ENCODE data around the gene CRTC1.
"Not testable (repeated sequence)": the region's sequence is repeated elsewhere in the genome, so short reads cannot be mapped to it uniquely, and the experiment has no call there.

Gene CRTC1

DNA sequence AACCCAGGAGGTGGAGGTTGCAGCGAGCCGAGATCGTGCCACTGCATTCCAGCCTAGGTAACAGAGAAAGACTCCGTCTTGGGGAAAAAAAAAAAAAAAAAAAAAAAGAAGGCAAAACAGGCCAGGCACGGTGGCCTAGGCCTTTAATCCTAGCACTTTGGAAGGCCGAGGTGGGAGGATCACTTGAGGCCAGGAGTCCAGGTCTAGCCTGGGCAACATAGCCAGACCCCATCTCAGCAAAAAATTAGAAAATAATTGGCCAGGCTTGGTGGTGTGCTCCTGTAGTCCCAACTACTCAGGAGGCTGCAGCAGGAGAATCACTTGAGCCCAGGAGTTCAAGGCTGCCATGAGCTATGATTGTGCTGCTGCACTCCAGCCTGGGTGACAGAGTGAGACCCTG, 43.4 kb downstream of the CRTC1 start:
- no peak for DNase-seq (ENCODE audit: low read depth in 2 of 2)

DNA sequence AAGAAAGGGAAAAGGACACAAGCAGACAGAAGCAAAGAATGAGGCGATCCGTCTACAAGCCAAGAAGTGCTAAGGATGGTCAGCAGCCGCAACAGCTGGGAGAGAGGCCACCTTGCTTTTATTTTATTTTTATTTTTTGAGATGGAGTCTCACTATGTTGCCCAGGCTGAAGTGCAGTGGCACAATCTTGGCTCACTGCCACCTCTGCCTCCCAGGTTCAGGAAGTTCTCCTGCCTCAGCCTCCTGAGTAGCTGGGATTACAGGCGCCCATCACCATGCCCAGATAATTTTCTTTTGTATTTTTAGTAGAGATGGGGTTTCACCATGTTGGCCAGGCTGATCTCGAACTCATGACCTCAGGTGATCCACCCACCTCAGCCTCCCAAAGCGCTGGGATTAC, 44.1 kb downstream of the CRTC1 start:
- not testable (repeated sequence) for DNase-seq (ENCODE audit: low read depth in 2 of 2)

DNA sequence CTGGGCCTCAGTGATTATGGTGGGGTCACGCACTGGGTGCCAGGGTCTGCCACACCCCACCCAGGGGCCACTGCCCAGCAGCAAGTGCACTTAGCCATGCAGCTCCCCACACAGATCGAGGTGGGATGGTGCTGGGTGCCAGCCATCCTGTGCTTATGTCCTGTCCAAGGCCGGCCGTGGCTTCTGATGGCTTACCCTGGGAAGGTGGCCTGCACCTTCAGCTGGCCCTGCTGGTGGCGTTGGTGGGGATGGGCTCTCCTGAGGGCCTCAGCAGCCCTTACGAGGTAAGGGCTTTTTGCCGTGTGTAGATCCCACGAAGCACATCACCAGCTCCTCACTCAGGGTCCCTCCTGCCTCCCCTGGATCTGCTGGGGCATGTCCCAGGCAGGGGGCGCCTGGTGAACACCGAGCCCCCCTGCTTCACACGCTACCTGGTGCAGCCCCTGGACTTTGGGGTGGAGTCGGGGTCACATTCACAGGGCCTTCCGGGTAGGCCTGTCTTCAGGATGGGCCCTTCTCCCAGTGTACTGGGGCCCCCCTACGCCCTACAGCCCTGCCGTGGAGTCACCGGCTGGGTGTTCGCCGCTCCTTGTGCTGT, 46.6 kb downstream of the CRTC1 start:
- DNase-seq (ENCODE audit: low read depth in 2 of 2), result no peak

DNA sequence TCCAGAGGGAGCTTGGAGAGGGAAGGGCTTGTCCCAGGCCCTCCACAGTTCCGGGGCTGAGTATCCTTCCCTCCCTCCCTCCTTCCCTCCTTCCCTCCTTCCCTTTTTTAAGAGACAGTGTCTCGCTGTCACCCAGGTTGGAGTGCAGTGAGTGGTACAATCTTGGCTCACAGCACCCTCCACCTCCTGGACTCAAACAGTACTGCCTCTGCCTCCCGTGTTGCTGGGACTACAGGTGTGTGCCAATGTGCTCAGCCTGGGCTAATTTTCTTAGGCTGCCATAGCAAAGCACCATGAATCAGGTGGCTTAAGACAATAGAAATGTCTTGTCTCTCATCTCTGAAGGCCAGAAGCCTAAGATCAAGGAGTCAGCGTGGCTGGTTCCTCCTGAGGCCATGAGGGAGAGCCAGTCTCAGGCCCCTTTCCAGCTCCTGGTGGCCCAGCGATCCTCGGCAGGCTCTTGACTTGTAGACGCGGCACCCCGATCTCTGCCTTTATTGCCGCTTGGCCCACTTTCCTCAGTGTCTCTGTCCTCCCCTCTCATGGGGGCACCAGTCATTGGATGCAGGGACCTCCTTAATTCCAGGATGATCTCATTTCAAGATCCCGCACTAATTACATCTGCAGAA, 47.5 kb downstream of the CRTC1 start:
- no peak for DNase-seq (ENCODE audit: low read depth in 2 of 2)

DNA sequence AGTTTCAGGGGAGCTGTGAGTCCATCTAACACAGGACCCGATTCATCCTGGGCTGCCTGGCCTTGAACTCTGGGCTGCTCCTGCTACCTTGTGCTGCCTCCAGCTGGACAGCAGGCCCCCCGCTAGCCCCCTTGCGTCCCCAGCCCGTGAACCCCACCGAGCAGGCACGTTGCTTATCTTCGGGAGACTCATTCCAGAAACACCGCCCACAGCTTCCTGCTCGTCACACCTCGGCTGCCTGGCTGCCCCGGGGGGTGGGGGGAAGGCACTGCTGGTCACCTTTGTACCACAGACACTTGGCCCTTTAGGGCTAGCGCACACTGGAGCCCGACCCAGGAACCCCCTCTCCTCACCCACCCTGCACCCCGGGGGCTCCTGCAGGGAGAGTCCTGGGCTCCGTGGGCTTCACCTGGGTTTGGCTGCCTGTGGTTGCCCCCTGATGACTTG, 48.1 kb downstream of the CRTC1 start:
- no peak for DNase-seq (ENCODE audit: low read depth in 2 of 2)

DNA sequence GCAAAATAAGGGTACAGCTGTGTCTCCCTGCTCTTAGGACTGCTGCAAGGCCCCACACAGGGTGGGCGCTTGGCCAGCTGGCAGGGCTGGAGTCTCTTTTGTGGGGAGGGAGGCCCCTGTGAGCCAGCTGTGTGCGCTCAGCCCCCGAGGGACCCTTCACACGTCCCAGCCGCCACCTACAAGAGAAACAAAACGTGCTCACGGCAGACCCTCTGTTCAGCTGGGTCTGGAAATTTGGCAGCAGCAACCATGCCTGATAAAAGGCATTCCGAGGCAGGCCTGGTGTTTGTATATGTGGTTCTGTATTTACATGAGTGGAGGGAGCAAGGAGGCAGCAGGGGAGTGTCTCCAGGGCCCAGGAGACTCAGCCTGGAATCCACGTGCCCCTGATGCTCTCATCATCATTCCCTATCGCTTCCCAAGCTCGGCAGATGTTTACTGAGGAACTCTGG, 49.7 kb downstream of the CRTC1 start:
- no peak for DNase-seq (ENCODE audit: low read depth in 2 of 2)

DNA sequence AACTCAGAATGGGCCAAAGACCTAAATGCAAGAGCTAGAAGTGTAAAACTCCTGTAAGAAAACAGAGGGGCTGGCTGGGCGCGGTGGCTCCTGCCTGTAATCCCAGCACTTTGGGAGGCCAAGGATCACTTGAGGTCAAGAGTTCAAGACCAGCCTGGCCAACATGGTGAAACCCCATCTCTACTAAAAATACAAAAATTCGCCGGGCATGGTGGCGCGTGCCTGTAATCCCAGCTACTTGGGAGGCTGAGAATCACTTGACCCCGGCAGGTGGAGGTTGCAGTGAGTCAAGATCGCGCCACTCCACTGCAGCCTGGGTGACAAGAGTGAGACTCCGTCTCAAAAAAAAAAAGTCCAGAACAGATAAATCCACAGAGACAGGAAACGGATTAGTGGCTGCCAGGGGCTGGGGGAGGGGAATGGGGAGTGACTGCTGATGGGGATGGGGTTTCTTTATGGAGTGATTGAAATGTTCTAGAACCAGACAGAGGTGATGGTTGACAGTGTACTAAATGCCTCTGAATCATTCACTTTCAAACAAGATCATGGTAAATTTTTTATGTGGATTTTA, 50.4 kb downstream of the CRTC1 start:
- DNase-seq (ENCODE audit: low read depth in 2 of 2), result not testable (repeated sequence)

DNA sequence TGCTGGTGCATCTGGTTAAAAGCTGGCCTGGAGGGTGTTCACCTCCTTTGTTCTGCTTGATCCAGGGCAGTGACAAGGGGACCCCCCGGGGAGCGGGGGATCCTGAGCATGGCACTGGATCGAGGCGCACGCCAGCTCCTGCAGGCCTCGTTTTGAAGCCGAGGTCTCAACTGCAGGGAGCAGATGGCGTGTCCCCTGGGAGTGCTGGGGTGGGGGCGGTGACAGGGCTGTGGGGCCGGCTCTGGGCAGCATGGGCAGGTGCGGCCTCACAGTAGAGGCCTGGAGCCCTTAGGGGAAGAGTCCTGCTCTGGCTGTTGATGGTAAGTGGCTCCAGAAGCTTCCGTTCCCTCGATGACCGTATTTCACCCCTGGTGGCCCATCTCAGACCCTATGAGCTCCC, 51.8 kb downstream of the CRTC1 start:
- no peak for DNase-seq (ENCODE audit: low read depth in 2 of 2)

DNA sequence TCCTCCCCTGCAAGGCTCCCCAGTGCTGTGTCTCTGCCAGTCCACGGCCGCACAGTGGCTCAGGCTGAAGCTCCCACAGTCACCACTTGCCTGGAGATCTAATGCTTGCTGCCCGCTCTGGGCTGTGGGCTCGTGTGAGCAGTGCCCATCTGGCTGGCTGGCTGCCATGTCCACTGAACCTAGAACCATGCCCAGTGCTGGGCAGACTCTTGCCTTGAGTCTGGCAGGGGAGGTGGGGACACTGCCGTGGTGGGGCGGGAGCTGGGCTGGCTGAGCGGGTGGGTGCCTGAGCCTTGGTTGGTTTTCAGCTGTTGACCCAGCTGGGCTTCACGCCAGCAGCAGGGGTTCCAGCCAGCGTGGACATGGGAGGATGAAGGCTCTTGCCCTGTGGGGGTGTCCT, 52.3 kb downstream of the CRTC1 start:
- DNase-seq (ENCODE audit: low read depth in 2 of 2), result no peak

DNA sequence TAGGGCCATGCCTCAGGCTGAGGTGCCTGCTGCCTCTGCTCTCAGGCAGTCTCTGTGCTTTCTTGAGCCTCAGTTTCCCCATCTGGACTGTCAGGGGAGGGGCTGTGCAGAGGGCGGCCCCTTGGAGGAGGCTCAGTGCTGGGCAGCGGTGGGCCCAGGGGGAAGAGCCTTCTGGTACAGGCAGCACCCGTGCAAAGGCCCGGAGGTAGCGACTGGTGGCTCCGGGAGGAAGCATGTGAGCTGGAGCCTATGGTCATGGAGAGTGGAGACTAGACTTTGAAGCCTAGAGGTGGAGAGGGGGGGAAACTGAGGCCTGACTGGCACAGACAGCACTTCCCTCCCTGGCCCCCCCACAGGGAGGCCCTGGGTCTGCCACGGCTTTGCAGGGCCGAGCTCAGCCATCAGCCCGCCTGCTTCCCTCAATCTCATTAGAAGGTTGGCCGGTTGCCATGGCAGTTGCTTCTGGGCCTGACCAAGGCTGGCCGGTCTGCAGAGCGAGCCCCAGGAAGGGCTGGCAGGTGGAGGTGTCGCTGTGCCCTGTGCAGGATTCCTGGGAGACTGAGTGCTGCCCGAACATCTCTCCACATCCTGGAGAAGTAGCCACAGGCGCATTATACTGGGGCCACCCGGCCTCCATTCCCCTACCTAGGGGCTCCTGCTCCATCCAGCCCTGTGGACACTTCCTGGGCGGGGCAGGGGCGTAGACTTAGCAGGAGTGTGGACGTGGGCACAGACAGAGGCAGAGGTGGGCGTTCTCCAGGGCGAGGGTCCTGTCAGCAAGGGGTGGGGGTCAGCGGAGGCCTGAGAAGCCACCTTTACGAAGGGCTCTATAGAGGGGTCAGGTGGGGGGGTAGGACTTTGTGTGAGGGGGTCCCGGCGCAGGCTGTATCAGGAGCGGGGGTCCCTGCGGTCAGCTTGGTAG, 53.2 kb downstream of the CRTC1 start:
- no peak for DNase-seq (ENCODE audit: low read depth in 2 of 2)

DNA sequence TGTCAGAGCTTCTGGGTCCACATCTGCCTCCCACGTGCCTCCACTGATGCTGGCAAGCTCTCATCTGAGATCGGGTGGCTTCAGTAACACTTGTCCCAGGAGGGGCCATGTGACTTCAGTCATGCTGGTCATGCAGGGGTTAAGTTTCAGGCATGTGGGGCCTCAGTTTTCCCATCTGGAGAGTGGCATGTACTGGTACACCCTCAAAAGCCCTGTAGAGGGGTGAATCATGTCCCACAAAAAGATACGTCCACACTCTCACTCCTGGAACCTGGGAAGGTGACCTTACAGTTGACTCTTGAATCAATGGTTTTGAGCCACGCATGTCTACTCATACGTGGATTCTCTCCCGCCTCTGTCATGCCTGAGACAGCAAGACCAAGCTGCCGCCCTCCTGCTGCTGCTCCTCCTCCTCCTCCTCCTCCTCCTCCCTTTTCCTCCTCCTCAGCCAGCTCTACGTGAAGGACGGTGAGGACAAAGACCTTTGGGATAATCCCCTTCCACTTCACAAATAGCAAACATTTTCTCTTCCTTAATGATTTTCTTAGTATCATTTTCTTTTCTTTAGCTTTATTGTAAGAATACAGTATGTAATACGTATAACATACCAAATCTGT, 54.0 kb downstream of the CRTC1 start:
- no peak for DNase-seq (ENCODE audit: low read depth in 2 of 2)

DNA sequence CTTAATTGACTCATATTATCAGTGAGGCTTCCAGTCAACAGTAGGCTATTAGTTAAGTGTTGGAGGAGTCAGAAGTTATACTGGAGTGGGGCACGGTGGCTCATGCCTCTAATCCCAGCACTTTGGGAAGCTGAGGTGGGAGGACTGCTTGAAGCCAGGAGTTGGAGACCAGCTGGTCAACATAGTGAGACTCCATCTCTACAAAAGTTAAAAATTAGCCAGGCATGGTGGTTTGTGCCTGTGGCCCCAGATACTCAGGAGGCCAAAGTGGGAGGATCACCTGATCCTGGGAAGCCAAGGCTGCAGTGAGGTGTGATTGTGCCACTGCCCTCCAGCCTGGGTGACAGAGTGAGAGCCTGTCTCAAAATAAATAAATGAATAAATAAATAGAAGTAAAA, 54.5 kb downstream of the CRTC1 start:
- no peak for DNase-seq (ENCODE audit: low read depth in 2 of 2)

DNA sequence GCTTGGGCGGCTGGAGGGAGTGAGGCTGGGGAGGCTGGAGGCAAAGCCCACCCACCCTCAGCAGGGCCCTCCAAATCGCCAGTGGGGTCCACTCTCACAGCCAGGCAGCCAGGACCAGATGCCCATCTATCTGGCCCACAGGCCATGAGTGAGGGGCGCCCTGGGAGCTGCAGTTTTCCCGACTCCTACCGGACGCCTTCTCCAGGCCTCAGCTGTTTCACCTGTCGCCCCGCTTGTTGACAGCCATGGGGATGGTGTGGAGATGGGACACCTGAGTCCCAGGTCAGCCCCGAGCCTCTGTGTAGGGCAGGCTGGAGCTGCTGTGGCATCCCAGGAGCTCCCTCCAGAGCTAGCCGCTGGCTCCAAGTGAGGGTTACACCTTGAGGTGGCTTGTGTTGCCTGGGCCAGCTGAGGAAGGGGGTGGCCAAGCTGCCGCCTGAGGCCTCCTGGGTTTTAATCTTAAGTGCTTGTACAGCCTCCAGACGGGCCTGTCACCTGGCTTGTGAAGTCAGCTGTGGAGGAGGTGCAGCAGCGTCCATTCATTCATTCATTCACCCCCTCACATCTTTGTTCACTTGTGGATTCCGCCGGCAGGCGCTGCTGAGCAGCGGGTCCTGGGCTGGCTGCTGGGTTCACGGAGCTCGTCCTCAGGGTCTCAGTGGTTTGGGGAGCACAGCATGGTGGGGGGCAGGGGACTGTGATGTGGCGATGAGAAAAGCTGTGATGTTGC, 55.6 kb downstream of the CRTC1 start:
- no peak for DNase-seq (ENCODE audit: low read depth in 2 of 2)

DNA sequence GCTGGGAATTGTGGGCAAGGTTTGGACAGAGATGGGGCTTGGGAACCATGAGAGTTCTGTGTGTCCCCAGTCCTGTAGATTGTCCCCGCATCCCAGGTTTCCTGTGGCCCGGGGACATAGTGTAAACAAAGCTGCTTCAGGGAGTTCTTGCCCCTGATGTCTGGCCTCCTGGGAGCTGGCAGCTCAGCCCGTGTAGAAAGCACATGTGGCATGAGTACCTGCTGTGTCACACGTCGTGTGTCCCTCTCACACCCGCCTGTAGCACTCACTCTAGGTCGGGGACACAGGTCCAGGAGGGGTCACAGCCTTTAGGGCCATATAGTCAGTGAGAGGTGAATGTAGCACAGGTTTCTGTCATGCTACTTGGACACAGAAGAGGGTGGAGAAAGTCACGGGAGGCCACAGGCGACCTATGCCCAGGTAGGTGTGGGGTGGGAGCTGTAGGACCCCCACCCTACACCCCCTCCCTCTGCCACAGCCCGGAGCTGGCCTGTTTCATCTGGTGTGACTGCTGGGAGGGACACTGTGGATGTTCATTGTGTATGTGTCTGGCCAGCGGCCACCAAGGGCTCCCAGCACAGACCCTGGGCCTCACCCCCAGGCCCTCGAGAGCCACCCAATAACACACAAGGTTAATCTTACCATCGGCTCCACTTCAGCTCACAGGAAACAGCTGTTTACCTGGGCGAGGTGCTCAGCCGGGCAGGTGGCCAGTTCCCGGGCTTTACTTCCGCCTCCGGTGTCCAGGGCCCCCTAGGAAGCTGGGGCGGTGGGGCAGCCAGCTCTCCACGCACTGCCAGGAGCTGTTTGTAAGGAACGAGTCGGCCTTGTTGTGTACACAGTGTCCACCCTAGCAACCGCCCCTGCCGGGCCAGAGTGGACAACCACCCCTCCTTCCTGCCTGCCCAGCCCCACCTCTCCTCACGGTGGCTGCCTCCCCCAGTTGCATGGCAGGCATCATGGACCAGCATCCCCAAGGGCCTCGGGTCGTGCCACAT, 57.9 kb downstream of the CRTC1 start:
- no peak for DNase-seq (ENCODE audit: low read depth in 2 of 2)

DNA sequence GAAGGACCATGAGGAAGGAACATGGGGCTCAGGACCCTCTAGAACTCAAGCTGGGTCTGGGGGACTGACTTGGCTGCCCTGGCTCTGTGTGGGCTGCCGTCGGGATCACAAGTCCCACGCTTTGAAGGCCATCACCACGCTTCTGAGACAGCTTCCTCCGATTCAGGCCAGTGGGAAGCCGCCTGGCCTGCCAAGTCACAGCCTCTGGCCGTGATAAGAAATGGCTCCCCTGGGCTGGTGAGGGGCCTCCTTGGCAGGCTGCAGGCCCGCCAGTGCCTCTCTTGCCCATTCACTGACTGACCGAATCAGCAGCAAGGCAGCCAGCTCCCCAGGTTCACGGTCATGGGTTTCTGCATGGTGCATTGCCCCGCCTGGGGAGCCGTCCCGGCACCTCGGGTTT, 58.8 kb downstream of the CRTC1 start:
- DNase-seq (ENCODE audit: low read depth in 2 of 2), result no peak

DNA sequence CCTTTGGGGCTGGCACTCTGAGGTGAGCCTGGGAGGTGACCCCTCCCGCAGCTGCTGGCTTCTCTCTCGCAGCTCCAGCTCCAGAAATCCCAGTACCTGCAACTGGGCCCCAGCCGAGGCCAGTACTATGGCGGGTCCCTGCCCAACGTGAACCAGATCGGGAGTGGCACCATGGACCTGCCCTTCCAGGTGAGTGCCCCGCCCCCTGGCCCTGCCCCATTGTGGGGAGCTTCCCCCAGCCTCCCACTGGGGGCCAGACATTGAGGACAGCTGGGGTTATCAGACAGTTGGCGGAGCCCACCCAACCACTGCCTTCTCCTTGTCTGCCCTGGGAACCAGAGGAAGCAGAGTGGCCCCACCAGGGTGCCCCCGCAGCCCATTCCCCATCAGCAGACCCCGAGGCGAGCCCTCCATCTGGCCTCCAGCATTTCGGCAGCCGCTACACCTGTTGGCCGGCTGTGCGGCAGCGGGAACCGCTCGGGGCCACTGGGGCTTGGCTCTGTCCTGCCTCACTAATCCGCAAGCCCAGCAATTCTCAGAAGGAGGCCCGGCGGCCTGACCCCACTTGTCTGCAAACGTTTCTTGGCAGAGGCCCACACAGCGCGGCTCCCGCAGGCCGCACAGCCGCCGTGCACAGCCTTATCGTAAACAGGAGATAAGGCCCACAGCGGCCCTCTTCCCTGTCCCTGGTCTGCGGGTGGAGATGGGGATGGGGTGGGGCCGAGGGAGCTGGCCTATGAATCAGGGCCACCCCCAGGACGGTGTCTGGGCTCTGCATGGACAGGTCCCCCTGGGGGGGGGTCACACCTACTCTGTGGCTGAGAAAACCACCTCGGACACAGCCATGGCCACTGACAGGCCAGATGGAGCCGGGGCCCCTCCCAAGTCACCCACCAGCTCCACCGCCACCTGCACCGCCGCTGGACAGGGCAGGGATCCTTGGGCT, 59.6 kb downstream of the CRTC1 start:
- DNase-seq (ENCODE audit: low read depth in 2 of 2), result no peak

DNA sequence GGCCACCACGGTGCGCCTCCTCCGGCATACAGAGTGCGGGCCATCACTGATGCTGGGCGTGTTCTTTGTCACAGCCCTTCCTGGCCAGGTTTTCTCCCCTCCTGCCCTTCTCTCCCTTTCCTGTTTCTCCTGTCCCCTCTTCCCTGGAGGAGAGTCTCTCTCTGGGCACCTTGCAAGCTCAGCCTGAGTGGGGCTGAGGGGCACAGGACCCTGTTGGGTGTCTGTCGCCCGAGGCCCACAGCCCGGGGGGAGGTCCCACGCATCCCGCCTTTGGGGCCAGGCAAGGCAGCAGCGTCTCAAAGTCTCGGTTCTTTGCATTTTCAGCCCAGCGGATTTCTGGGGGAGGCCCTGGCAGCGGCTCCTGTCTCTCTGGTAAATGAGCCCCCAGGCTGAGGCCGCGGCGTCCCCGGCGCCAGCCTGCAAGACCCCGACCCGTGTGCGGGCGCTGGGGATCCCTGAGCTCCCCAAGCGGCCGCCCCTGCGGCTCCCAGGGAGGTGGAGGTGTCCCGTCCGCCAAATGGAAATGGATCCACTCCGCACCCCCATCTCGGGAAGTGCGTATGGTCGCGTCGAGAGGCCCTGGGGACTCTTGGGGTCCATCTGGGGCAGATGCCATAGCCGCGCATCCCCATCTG, 60.4 kb downstream of the CRTC1 start:
- no peak for DNase-seq (ENCODE audit: low read depth in 2 of 2)

DNA sequence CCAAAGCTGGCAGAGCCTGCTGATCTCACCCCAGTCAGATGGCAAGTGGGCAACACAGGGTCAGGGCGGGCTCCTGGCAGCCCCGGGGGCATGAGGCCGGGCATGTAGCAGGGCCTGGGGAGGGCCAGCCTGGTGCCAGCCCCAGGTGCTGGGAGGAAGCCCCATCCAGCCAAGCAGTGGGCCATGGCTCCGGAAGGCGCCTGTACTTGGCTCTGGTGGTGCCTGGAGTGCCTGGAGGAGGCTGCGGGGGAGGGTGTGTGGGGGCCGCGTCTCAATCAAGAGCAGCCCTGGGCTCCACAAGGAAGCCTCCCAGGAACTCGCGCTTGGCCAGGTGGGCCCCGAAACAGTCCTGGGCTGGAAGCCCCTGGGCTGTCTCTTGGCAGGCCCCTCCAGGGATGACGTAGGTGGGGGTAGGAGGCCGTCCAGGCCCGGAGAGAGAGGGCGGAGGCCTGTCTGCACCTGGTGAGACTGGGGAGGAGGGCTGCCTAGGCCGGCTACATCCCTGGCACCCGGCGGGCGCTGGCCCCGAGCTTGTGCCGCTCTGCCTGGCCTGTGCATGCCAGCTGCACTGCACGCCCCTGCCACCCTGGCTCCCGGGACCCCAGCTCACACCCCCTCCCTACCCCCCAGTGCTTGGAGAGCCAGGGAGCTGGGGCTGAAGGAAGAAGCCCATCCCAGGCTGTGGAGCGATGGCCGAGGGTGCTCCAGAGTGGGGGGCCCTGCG, 61.7 kb downstream of the CRTC1 start:
- DNase-seq (ENCODE audit: low read depth in 2 of 2), result no peak

Data from stimulated activated CD8-positive, alpha-beta memory T cell treated with anti-CD3 and anti-CD28 coated beads, Interleukin-2, amount 100 ng/mL, for 48 hours (primary cell).